Fibroblast of lung (primary cell): ENCODE data around the gene WNT9A.

Source experiments
- EZH2 ChIP-seq: IDR thresholded peaks from 2 replicates; pipeline ENCODE4 v1.5.1; 2012; ENCODE audit warnings: low read length, control low read depth, mild to moderate bottlenecking; ENCODE audit errors: missing control alignments
- TF ChIP-seq, protein P1 (sequence below), 2 donors: IDR thresholded peaks in 1 of 2; conservative IDR thresholded peaks in 1 of 2; 1 replicate in 1 of 2; 2 replicates in 1 of 2; pipeline ENCODE4 v1.5.1; 2011 to 2012; ENCODE audit warnings: low read length in 2 of 2, control low read depth in 1 of 2, inconsistent platforms in 1 of 2, low read depth in 1 of 2, mild to moderate bottlenecking in 1 of 2

DNA sequence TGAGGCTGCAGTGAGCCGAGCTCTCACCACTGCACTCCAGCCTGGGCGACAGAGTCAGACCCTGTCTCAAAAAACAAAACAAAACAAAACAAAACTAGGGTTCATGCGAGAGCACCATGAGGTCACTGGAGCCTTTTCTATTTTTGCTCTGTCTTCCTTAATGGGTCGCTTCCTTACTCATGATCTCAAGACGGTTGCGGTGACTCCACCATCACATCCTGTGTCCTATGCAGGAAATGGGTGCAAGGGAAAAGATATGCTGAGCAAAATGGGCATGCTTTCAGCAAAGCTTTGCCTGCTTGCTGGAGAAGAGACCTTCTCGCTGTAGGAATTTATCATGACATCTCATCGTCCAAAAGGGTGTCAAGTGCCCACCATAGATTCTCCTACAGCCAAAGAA, 36.4 kb downstream of the WNT9A start:
- TF ChIP-seq, protein P1, sequence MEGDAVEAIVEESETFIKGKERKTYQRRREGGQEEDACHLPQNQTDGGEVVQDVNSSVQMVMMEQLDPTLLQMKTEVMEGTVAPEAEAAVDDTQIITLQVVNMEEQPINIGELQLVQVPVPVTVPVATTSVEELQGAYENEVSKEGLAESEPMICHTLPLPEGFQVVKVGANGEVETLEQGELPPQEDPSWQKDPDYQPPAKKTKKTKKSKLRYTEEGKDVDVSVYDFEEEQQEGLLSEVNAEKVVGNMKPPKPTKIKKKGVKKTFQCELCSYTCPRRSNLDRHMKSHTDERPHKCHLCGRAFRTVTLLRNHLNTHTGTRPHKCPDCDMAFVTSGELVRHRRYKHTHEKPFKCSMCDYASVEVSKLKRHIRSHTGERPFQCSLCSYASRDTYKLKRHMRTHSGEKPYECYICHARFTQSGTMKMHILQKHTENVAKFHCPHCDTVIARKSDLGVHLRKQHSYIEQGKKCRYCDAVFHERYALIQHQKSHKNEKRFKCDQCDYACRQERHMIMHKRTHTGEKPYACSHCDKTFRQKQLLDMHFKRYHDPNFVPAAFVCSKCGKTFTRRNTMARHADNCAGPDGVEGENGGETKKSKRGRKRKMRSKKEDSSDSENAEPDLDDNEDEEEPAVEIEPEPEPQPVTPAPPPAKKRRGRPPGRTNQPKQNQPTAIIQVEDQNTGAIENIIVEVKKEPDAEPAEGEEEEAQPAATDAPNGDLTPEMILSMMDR (conservative IDR thresholded peaks at IDR 0.05 in 1 of 2, IDR thresholded peaks at IDR 0.05 in 1 of 2; ENCODE audit: low read depth in 1 of 2, low read length in 2 of 2), result no peak
- no peak for TF ChIP-seq EZH2
